GM19240 (cell line): ENCODE data around the gene SMIM30.
"Not testable (repeated sequence)": the region's sequence is repeated elsewhere in the genome, so short reads cannot be mapped to it uniquely, and the experiment has no call there.

Experiments used
- DNase-seq: peaks from one replicate; pipeline ENCODE4 v3.0.0; 2011; ENCODE audit warnings: low spot score; ENCODE audit not compliant: insufficient read length

SMIM30 gene

GRCh38 chr7:113118074-113118959 is at the start of gene SMIM30:
SMIM30 (minus strand) TSS chr7:113118554; CDS start chr7:113117578, 976 bp downstream.
- peak; percentile 65 for DNase-seq

GRCh38 chr7:113166176-113166575 is 47.8 kb upstream of the SMIM30 start:
- DNase-seq = not testable (repeated sequence)

GRCh38 chr7:113161050-113161449 is 42.7 kb upstream of the SMIM30 start:
- no peak for DNase-seq

GRCh38 chr7:113159746-113160339 is 41.5 kb upstream of the SMIM30 start:
- DNase-seq = peak; percentile 4

GRCh38 chr7:113158756-113159155 is 40.4 kb upstream of the SMIM30 start:
- no peak for DNase-seq

GRCh38 chr7:113154117-113154516 is 35.8 kb upstream of the SMIM30 start:
- DNase-seq = no peak

GRCh38 chr7:113144817-113145216 is 26.5 kb upstream of the SMIM30 start:
- no peak for DNase-seq

- no peak for DNase-seq
Measured at GRCh38 chr7:113143486-113144257, 25.3 kb upstream of the SMIM30 start.

GRCh38 chr7:113142385-113143119 is 24.2 kb upstream of the SMIM30 start:
- DNase-seq = peak; percentile 4

GRCh38 chr7:113141803-113142202 is 23.4 kb upstream of the SMIM30 start:
- no peak for DNase-seq

- no peak for DNase-seq
Measured at GRCh38 chr7:113140956-113141355, 22.6 kb upstream of the SMIM30 start.

GRCh38 chr7:113137241-113137640 is 18.9 kb upstream of the SMIM30 start:
- DNase-seq = no peak

- DNase-seq = no peak
Measured at GRCh38 chr7:113134025-113134424, 15.7 kb upstream of the SMIM30 start.

GRCh38 chr7:113131367-113131766 is 13.0 kb upstream of the SMIM30 start:
- DNase-seq = no peak

- DNase-seq = no peak
Measured at GRCh38 chr7:113128031-113128430, 9.7 kb upstream of the SMIM30 start.

- DNase-seq = no peak
Measured at GRCh38 chr7:113125728-113126127, 7.4 kb upstream of the SMIM30 start.

GRCh38 chr7:113122744-113123143 is 4.4 kb upstream of the SMIM30 start:
- no peak for DNase-seq

GRCh38 chr7:113120647-113121046 is 2.3 kb upstream of the SMIM30 start:
- DNase-seq = no peak

GRCh38 chr7:113119429-113119828 is 1.1 kb upstream of the SMIM30 start:
- no peak for DNase-seq

- DNase-seq = not testable (repeated sequence)
Measured at GRCh38 chr7:113117374-113117774, 980 bp downstream of the SMIM30 start.

GRCh38 chr7:113113912-113114311 is 4.4 kb downstream of the SMIM30 start:
- DNase-seq = no peak
